RWPE2 (cell line): ENCODE data around the gene TM6SF1.
"Not testable (repeated sequence)": the region's sequence is repeated elsewhere in the genome, so short reads cannot be mapped to it uniquely, and the experiment has no call there.

Experiments
- ATAC-seq: fragments of 200-7000 bp; cut with Tn5 transposase; 3 replicates; pipeline ENCODE4 v1.9.1; 2021; ENCODE audit warnings: low read depth
- DNase-seq: peaks from one replicate; pipeline ENCODE4 v3.0.0-alpha.2; 2020; ENCODE audit warnings: low spot score
- H3K27ac ChIP-seq: fragments of 450-650 bp; 2 replicates; pipeline ENCODE4 v1.5.1; 2017; ENCODE audit warnings: mild to moderate bottlenecking; ENCODE audit not compliant: poor library complexity, severe bottlenecking
- H3K27me3 ChIP-seq: fragments of 250-450 bp; sonication (Bioruptor Pico); 2 replicates; pipeline ENCODE4 v1.5.1; 2021; ENCODE audit warnings: mild to moderate bottlenecking, moderate library complexity; ENCODE audit not compliant: insufficient read depth, poor library complexity, severe bottlenecking
- H3K36me3 ChIP-seq: fragments of 250-450 bp; sonication (Bioruptor Pico); 2 replicates; pipeline ENCODE4 v1.5.1; 2020; ENCODE audit warnings: low read depth, mild to moderate bottlenecking, moderate library complexity
- H3K4me1 ChIP-seq: fragments of 250-450 bp; sonication (Bioruptor Pico); 2 replicates; pipeline ENCODE4 v1.5.1; 2021; ENCODE audit warnings: mild to moderate bottlenecking, moderate library complexity; ENCODE audit not compliant: insufficient read depth, poor library complexity, severe bottlenecking
- H3K4me3 ChIP-seq: fragments of 250-450 bp; sonication (Bioruptor Pico); 2 replicates; pipeline ENCODE4 v1.5.1; 2021; ENCODE audit warnings: mild to moderate bottlenecking, moderate library complexity; ENCODE audit not compliant: severe bottlenecking
- H3K9me3 ChIP-seq: fragments of 250-450 bp; sonication (Bioruptor Pico); 2 replicates; pipeline ENCODE4 v1.5.1; 2021; ENCODE audit warnings: mild to moderate bottlenecking, moderate library complexity; ENCODE audit not compliant: severe bottlenecking
- TF ChIP-seq, protein P1 (sequence below): fragments of 450-650 bp; IDR thresholded peaks from one replicate; pipeline ENCODE4 v1.5.1; 2017; ENCODE audit warnings: mild to moderate bottlenecking, moderate library complexity; ENCODE audit not compliant: poor library complexity, severe bottlenecking

TM6SF1 gene

DNA sequence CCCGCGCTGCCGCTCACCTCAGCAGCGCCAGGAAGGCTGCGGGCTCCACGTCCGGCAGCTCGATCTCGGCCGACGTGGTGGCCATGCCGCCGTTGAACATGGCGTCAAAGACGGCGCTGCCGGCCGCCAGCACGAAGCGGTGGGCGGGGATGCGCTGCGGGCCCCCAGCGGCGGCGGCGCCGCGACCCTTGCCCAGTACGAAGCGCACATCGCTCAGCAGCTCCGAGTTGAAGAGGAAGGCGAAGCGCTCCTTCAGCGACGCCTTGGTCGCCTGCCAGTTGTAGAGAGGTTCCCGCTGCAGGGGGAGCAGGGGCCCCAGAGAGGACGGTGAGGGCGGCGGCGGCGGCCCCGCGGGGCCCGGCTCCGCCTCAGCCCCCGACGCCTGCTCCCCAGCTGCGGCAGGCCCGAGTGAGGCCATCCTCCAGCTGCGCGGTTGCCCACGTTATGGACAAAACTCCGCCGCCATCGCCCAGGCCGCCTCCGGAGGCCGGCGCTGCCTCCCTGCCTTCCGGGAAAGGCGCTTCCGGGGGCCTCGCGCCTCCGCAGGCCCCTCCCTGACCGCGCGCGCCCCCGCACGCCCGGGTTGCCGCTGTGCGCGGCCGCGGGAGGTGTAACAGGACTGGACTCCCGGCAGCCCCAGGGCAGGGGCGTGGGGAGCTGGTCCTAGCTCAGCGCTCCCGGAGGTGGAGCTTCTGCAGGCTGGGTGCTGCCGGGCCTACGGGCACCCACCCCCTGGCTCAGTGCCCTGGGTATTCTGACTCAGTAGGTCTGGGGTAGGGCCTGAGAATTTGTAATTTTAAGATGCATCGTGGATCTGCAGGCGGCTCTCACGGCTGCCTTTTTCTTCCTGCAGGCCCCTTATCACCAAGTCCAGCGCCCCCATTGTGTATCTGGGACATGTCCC lies 40.5 kb upstream of the TM6SF1 start, which contains the start of gene BTBD1:
Gene BTBD1, minus strand, starts transcription at position 519 of the 904 bp plus-strand sequence. Its CDS starts 101 bp downstream, at position 418.
- no peaks in the 10 kb centered on the region for H3K27me3 ChIP-seq
- peak within 1 kb of the TSS; percentile 81 for H3K4me3 ChIP-seq
- H3K4me1 ChIP-seq, result peaks cover 14% of the 10 kb centered on the region
- peak within 1 kb of the TSS; percentile 73 for H3K27ac ChIP-seq
- ATAC-seq (peak; percentile 94), DNase-seq (peak; percentile 100)
- TF ChIP-seq, protein P1, sequence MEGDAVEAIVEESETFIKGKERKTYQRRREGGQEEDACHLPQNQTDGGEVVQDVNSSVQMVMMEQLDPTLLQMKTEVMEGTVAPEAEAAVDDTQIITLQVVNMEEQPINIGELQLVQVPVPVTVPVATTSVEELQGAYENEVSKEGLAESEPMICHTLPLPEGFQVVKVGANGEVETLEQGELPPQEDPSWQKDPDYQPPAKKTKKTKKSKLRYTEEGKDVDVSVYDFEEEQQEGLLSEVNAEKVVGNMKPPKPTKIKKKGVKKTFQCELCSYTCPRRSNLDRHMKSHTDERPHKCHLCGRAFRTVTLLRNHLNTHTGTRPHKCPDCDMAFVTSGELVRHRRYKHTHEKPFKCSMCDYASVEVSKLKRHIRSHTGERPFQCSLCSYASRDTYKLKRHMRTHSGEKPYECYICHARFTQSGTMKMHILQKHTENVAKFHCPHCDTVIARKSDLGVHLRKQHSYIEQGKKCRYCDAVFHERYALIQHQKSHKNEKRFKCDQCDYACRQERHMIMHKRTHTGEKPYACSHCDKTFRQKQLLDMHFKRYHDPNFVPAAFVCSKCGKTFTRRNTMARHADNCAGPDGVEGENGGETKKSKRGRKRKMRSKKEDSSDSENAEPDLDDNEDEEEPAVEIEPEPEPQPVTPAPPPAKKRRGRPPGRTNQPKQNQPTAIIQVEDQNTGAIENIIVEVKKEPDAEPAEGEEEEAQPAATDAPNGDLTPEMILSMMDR, result peak; percentile 33
- H3K9me3 ChIP-seq, result no peaks in the 10 kb centered on the region
- peaks cover 36% of the 10 kb centered on the region for H3K36me3 ChIP-seq

DNA sequence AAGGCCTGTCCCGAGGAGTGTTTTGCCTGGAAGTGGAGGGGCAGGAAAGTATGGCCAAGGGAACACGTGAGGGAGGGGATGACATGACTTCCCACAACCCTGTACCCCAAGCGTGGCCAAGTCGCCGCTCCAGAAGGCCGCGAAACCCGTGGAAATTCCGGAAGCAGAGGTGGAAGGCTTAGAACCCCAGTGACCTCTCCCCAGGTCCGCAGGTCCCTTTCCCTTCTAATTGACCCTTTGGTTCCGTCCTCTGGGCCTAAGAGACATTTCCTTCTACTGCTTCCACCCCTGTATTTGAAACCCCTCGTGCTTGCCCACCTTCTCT lies 39.8 kb upstream of the TM6SF1 start:
- Histone ChIP-seq H3K9me3 (no peaks in the 10 kb centered on the region), H3K4me3 (peak overlapping the region; percentile 81), H3K4me1 (peaks cover 14% of the 10 kb centered on the region), H3K27ac (peak overlapping the region; percentile 73), H3K36me3 (peaks cover 30% of the 10 kb centered on the region), H3K27me3 (no peaks in the 10 kb centered on the region)
- ATAC-seq, result no peak
- no peak for DNase-seq
- TF ChIP-seq, protein P1, result no peak

DNA sequence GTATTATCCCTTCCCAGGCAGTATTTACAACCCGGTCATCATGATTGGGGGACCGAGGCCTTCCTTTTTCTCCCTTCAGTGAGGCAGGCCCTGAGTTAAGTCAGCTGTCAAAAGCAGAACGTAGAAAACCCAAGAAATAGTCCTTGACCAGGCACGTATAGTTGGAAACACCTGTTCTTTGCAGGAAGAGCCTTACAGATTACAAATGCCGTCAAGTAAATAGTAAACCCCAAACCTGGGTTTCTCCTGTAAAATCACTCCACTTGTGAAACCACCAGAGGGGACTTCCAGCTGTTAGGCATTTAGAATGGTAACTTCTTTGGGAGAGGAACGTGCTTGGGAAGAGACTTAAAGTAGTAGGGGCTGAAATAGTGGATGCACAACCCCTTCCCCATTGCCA lies 39.4 kb upstream of the TM6SF1 start:
- ATAC-seq, result no peak
- peak overlapping the region; percentile 73 for H3K27ac ChIP-seq
- TF ChIP-seq, protein P1, result no peak

DNA sequence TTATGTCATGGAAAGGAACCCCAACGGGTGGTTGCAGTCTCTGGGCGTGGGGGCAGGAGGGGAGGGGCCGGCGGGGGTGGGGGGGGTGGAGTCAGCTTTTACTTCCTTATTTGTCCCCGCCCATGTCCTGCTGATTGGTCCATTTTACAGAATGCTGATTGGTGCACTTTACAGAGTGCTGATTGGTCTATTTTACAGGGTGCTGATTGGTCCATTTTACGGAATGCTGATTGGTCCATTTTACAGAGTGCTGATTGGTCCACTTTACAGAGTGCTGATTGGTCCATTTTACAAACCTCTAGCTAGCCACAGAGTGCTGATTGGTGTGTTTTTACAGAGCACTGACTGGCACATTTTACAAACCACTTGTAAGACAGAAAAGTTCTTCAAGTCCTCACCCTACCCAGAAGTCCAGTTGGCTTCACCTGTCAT lies 38.2 kb upstream of the TM6SF1 start:
- H3K9me3 ChIP-seq, H3K27me3 ChIP-seq, H3K4me3 ChIP-seq, DNase-seq, H3K27ac ChIP-seq, ATAC-seq, H3K4me1 ChIP-seq: not testable (repeated sequence)
- H3K36me3 ChIP-seq, result peaks cover 14% of the 10 kb centered on the region

More for the DNA sequence above, 39.4 kb upstream of the TM6SF1 start:
- Histone ChIP-seq H3K36me3 (peaks cover 26% of the 10 kb centered on the region), H3K4me3 (no peak overlapping the region), H3K4me1 (peaks cover 14% of the 10 kb centered on the region), H3K27me3 (no peaks in the 10 kb centered on the region), H3K9me3 (no peaks in the 10 kb centered on the region)
- no peak for DNase-seq

- TF ChIP-seq, protein P1, result no peak
- no peak overlapping the region for H3K4me3 ChIP-seq
- no peaks in the 10 kb centered on the region for H3K27me3 ChIP-seq
- peaks cover 3% of the 10 kb centered on the region for H3K9me3 ChIP-seq
- H3K36me3 ChIP-seq, result no peaks in the 10 kb centered on the region
- no peak overlapping the region for H3K27ac ChIP-seq
- ATAC-seq (no peak), DNase-seq (no peak)
- no peaks in the 10 kb centered on the region for H3K4me1 ChIP-seq
Observed at GRCh38 chr15:83077491-83078230, 29.8 kb upstream of the TM6SF1 start.
